IgD-negative memory B cell (primary cell): ENCODE results near the gene STK10. TPM values are rescaled to one million over a fixed set of nuclear protein-coding genes. Genes with fewer than 3 reads are reported as not detected.
A peak's percentile ranks its signal among the peaks of the same experiment; 100 is the strongest.

Experiments
- H3K27ac Mint-ChIP-seq, 3 donors: one replicate each; pipeline ENCODE4 v1.8.0; 2020 to 2022; ENCODE audit warnings: mild to moderate bottlenecking in 3 of 3, mixed read lengths in 3 of 3, moderate library complexity in 1 of 3
- H3K27me3 Mint-ChIP-seq: one replicate; pipeline ENCODE4 v1.8.0; 2021; ENCODE audit warnings: mixed read lengths
- H3K36me3 Mint-ChIP-seq: one replicate; pipeline ENCODE4 v1.8.0; 2020; ENCODE audit warnings: mild to moderate bottlenecking, mixed read lengths
- H3K4me1 Mint-ChIP-seq, 3 donors: one replicate each; pipeline ENCODE4 v1.8.0; 2020 to 2022; ENCODE audit warnings: mixed read lengths in 3 of 3, mild to moderate bottlenecking in 1 of 3
- H3K4me3 Mint-ChIP-seq, 4 donors: one replicate each; pipeline ENCODE4 v1.8.0; 2020 to 2022; ENCODE audit warnings: mild to moderate bottlenecking in 4 of 4, mixed read lengths in 4 of 4, moderate library complexity in 3 of 4
- H3K9me3 Mint-ChIP-seq, 3 donors: one replicate each; pipeline ENCODE4 v1.8.0; 2020 to 2021; ENCODE audit warnings: mixed read lengths in 3 of 3, mild to moderate bottlenecking in 1 of 3
- polyA plus RNA-seq: library from polyadenylated mRNA; unstranded; fragments of 300-500 nt; fragmentation: Illumina TruSeq; gene quantifications from one replicate; pipeline ENCODE4 v1.2.3, GENCODE V29; 2021

STK10 gene
- polyA plus RNA-seq, 1 donor from 2014 or later: 87.9 TPM

DNA sequence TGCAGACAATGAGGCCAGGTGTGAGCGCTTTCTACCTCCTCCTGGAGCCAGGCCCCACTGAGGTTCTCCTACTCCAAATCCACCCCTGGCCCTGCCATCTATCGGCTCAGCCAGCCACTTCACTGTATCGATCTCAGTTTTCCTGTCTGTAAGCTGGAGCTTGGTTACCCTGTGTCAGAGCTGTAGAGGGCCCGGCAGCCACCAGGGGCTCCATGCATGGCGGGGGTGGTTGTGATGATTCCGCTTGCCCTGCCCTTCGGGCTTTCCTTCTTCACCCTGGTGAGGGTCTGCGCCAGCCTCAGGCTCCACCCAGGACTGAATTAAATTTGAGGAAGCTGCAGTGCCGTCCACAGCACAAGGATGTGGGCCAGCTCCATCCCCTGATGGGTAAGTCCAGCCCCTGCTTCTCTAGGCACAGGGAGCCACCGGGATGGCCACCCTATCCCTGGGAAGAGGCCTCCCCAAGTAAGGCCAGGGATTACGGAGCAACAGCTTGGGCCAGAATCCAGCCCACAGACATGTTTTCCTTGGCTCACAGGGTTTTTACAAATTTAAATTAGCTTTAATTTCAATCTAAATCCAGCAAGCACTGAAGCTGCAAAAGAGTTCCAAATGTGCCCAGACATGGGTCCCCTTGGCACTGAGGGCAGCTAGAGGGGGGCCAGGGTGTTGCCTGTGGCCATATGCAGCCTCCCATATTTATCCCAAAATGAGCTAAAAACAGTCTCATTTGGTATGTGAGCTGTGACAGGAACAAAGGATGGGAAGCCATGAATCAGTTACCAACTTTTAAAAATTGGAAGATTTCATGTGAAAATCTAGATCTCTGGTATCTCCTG lies 92.4 kb downstream of the STK10 start:
- Mint-ChIP-seq H3K4me3 (no peak overlapping the region), H3K9me3 (peaks cover 0 to 2% (median 0%) of the 10 kb centered on the region in 3 donors), H3K36me3 (peaks cover 5% of the 10 kb centered on the region), H3K4me1 (peaks cover 0 to 3% (median 0%) of the 10 kb centered on the region in 3 donors), H3K27me3 (no peaks in the 10 kb centered on the region), H3K27ac (no peak overlapping the region)

DNA sequence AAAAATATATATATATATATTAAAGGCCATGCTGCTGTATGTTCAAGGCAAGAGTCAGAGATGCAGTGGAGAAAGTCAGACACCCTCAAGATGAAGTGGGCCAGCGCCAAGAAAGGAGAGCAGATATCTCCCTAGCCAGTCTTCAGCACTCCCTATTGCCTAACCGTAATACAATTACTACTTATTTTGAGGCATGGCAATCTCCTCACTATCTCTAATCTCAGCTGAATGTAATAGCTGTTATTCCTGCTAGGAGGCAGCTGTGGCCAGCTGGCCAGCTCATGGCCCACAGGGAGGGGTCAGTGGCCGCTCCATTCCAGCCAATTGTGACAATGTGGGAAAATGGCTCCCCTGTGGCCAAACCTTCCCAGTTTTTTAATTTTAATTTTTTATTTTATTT lies 94.1 kb downstream of the STK10 start:
- Mint-ChIP-seq H3K27me3 (no peaks in the 10 kb centered on the region), H3K4me3 (no peak overlapping the region), H3K9me3 (peaks cover 0 to 2% (median 0%) of the 10 kb centered on the region in 3 donors), H3K36me3 (peaks cover 7% of the 10 kb centered on the region), H3K27ac (no peak overlapping the region), H3K4me1 (peaks cover 0 to 2% (median 1%) of the 10 kb centered on the region in 3 donors)

DNA sequence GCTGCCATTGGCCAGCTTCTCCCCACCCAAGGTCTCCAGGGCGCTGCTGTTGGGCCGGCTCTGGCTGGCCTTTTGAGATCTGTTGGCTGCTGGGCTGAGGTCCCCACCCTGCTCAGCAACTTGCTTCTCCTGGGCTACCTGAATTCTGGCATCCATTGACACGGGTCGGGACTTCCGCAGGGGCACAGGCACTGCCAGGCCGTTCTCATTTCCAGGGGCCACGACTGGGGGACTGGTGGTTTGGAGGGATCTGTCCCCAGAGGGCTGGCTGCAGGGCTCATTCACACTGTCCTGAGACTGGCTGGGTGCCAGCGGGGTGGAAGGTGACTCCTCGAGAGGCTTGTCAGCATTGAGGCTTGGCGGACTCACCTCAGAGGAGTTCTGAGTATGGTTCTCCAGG lies 94.5 kb downstream of the STK10 start:
- Mint-ChIP-seq H3K27ac (no peak overlapping the region), H3K4me1 (peaks cover 0 to 1% (median 0%) of the 10 kb centered on the region in 3 donors), H3K4me3 (no peak overlapping the region), H3K27me3 (no peaks in the 10 kb centered on the region), H3K9me3 (no peaks in the 10 kb centered on the region), H3K36me3 (peaks cover 7% of the 10 kb centered on the region)

DNA sequence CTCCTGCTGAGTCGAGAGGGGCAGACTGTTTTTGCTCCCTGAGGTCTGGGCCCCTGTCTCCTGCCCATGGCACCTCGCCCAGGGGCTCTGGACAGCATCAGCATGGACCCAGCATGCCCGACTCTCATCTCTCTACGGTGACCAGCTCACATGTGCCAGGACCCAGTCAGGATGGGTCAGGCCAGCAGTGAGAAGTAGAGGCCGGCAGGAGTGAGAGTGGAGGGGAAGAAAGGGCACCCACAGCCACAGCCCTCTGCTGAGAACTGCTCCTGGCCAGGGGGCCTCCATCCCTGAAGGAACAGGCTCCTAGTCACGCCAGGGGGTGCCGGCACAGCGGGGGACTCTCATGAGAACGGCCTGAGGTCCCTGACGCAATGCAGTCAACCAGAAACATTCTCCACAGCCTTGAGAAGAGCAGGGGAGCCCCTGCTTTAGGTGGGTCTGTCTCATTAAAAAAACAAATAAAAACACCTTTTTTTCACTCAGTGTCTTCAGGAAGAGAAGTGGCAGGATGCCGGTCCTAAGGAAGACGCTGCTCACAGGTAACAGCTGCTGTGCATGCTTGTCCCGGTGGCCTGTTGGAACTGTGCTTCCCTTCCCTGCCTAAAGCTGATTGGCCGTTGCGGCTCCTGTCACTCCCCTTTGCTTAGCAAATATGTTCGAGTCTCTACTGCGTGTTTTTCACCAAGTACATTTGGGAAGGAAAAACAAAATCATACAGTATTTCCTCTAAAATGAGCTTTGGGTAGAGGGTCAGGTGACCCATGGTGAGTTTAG lies 95.9 kb downstream of the STK10 start:
- H3K4me1 Mint-ChIP-seq: peaks cover 0 to 1% (median 0%) of the 10 kb centered on the region in 3 donors
- no peak overlapping the region for H3K4me3 Mint-ChIP-seq
- H3K9me3 Mint-ChIP-seq: no peaks in the 10 kb centered on the region
- H3K36me3 Mint-ChIP-seq: peaks cover 2% of the 10 kb centered on the region
- no peaks in the 10 kb centered on the region for H3K27me3 Mint-ChIP-seq
- H3K27ac Mint-ChIP-seq: no peak overlapping the region

DNA sequence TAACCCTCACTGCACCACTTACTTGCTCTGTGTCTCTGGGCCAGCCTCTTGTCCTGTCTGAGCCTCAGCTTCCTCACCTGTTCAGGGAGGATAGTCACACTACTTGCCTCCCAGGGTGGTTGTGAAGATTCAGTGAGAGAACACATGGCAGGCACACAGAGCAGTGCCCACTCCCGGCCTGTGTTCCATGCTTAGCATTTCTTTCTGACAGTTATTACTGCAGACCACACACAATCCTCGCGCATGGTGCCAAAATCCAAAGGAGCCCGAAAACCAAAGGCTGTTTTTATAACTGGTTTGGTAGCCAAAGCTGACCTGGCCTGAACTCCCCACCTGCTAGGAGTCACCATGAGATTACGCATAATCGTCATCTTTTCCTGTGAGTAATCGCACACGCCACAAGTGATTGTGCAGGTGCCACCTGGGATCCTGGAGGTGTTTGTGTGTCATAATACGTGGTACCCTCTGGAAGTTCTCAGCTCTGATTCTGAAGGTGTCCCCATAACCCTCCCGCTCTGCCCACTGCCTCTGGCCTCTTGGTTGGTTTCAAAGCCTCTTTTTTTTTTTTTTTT lies 97.0 kb downstream of the STK10 start:
- peaks cover 2% of the 10 kb centered on the region for H3K36me3 Mint-ChIP-seq
- no peaks in the 10 kb centered on the region for H3K9me3 Mint-ChIP-seq
- H3K4me3 Mint-ChIP-seq: no peak overlapping the region
- peak overlapping the region in 1 of 3 donors; percentile 10 for H3K27ac Mint-ChIP-seq
- no peaks in the 10 kb centered on the region for H3K27me3 Mint-ChIP-seq
- H3K4me1 Mint-ChIP-seq: peaks cover 0 to 1% (median 0%) of the 10 kb centered on the region in 3 donors

DNA sequence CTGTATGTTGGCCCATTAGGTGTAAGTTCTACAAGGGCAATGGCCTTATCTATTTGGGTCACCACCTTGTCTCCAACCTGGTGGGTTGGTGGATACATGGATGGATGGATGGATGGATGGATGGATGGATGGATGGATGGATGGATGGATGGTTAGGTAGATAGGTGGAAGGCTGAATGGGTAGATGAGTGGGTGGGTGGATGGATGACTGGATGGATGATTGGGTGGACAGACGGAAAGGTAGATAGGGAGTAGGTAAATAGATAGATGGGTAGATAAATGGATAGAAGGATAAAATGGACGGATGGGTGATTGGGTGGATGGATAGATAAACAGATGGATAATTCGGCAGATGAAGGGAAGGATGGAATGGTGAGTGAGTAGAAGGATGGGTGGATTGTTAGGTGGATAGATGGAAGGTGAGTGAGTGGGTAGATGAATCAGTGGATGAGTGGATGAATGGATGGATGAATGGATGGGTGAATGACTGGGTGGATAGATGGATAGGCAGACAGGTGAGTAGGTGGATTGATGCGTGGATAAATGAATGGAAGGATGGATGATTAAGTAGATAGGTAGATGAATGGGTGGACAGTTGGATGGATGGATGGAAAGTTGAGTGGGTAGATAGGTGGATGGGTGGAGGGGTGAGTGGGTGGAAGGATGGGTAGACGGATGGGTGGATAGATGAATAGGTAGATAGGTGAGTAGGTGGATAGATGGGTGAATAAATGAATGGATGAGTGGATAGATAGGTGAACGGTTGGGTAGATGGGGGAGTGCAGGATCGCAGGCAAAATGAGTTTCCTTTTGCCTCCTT lies 98.5 kb downstream of the STK10 start:
- Mint-ChIP-seq H3K4me3 (no peak overlapping the region), H3K9me3 (no peaks in the 10 kb centered on the region)

DNA sequence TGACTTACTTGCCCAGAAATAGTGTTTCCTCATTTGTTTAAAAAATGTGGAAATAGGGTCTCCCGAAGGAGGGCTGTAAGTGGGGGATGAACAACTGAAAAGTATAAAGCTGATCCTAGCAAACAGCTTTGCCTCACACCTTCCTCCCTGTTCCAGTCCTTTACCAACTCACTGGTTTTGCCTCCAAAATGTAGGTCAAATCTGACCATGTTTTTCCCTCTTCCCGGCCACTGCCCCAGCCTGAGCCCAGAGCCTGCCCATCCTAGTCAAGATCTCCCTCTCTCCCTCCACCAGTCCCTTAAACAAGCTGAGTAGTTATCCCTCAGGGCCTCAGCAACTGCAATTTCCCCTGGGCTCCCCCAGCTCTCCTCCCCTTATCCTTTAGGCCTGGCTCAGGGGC lies 99.2 kb downstream of the STK10 start:
- H3K27me3 Mint-ChIP-seq: no peaks in the 10 kb centered on the region
- H3K4me3 Mint-ChIP-seq: no peak overlapping the region
- H3K27ac Mint-ChIP-seq: peak overlapping the region in 1 of 3 donors; percentile 67
- H3K4me1 Mint-ChIP-seq: peaks cover 0 to 1% (median 0%) of the 10 kb centered on the region in 3 donors
- no peaks in the 10 kb centered on the region for H3K9me3 Mint-ChIP-seq
- H3K36me3 Mint-ChIP-seq: peaks cover 4% of the 10 kb centered on the region

More for the DNA sequence above, 98.5 kb downstream of the STK10 start:
- Mint-ChIP-seq H3K36me3 (peaks cover 2% of the 10 kb centered on the region), H3K27me3 (no peaks in the 10 kb centered on the region), H3K4me1 (peaks cover 0 to 1% (median 0%) of the 10 kb centered on the region in 3 donors), H3K27ac (peak overlapping the region in 1 of 3 donors; percentile 67)

DNA sequence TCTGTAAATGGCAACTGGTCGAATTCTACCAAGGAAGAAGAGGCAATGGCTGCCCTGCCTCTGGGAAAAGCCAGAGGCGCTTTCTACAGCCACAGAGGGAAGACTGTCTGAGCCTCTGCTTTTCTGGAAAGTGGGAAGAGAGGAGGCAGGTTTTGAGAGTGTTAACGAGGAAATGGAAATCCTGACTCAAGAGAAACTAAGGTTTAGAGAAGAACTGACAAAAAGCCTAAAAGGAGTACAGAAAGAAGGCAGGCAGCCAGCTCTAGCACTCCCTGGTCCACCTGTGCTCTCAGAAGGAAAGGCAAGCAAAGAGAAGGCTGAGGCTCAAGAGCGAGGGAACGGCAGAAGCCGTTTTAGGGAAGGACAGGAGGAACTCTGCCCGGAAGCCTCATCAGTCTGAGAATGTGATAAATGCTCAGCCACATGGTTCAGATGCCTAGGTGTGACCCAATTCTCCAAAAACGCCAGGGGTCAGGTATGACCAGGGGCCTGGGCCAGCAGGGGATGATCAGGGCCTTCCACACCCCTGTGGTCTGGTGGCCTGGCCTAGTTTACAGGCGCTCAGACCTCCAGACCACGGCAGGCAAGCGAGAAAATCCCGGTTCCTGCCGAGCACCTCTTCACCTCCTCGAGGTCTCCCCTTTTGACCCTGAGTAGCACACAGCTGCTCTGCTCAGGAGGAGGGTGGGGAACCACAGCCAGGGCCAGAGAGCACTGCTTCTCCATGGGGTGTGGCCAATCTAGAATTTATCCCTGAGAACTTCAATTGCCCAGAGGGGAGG lies 101.6 kb downstream of the STK10 start:
- Mint-ChIP-seq H3K27ac (peak overlapping the region in 1 of 3 donors; percentile 23), H3K27me3 (no peaks in the 10 kb centered on the region), H3K4me3 (no peak overlapping the region), H3K4me1 (peaks cover 0 to 1% (median 0%) of the 10 kb centered on the region in 3 donors), H3K9me3 (no peaks in the 10 kb centered on the region), H3K36me3 (peaks cover 4% of the 10 kb centered on the region)

DNA sequence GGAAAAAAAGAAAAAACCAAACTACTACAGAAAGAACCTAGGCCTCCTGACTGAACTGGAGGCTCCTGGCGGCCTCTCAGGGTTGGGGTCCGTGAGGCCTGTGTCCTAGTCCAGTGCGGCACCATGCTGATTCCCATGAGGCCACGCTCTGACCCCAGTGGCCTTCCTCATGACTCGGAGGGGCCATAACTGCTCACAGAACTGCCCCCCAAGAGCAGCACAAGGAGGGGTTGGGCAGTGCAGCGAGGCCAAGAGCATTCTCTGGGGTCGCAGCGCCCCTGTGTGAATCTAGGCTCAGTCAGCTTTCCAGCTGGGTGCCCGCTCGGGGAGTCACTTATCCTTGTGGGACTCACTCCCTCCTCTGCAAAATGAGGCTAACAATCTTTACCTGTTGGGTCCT lies 102.3 kb downstream of the STK10 start:
- peak overlapping the region in 1 of 4 donors; percentile 73 for H3K4me3 Mint-ChIP-seq
- peak overlapping the region in 1 of 3 donors; percentile 9 for H3K27ac Mint-ChIP-seq
- no peaks in the 10 kb centered on the region for H3K27me3 Mint-ChIP-seq
- peaks cover 0 to 1% (median 0%) of the 10 kb centered on the region in 3 donors for H3K4me1 Mint-ChIP-seq
- peaks cover 4% of the 10 kb centered on the region for H3K36me3 Mint-ChIP-seq
- H3K9me3 Mint-ChIP-seq: no peaks in the 10 kb centered on the region

DNA sequence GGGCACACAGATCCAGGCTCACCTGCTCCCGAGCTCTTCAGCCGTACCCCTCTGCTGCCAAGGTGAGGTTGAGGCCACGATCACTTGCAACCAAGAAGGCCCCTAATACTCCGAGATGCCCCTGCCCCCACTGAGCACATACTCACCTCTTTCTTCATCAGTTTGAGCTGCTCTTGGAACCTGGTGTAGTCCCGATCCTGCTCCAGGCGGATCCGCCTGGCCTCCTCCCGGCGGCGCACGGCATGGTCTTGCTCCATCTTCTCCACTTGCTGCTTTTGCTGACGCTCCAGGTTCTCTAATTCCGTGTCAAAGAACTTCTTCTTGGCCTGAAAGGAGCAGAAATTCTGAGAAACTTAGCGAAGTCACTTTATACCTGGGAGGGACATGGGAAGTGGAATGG lies 105.8 kb downstream of the STK10 start:
- no peaks in the 10 kb centered on the region for H3K4me1 Mint-ChIP-seq
- H3K27ac Mint-ChIP-seq: peak overlapping the region in 2 of 3 donors; percentile 31 to 91
- no peaks in the 10 kb centered on the region for H3K9me3 Mint-ChIP-seq
- H3K4me3 Mint-ChIP-seq: peak overlapping the region in 1 of 4 donors; percentile 68
- no peaks in the 10 kb centered on the region for H3K27me3 Mint-ChIP-seq
- peaks cover 8% of the 10 kb centered on the region for H3K36me3 Mint-ChIP-seq

DNA sequence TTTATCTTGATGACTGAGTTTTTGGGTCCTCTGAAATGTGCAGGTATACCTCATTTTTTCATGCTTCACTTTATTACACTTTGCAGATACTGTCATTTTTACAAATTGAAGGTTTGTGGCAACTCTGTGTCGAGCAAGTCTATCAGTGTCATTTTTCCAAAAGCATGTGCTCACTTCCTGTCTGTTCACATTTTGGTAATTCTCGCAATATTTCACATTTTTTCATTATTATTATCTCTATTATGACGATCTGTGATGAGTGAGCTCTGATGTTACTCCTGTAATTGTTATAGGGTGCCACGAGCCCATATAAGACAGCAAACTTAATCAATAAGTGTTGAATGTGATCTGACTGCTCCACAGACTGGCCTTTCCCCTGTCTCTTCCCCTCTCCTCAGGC lies 108.1 kb downstream of the STK10 start:
- peaks cover 0 to 2% (median 0%) of the 10 kb centered on the region in 3 donors for H3K4me1 Mint-ChIP-seq

DNA sequence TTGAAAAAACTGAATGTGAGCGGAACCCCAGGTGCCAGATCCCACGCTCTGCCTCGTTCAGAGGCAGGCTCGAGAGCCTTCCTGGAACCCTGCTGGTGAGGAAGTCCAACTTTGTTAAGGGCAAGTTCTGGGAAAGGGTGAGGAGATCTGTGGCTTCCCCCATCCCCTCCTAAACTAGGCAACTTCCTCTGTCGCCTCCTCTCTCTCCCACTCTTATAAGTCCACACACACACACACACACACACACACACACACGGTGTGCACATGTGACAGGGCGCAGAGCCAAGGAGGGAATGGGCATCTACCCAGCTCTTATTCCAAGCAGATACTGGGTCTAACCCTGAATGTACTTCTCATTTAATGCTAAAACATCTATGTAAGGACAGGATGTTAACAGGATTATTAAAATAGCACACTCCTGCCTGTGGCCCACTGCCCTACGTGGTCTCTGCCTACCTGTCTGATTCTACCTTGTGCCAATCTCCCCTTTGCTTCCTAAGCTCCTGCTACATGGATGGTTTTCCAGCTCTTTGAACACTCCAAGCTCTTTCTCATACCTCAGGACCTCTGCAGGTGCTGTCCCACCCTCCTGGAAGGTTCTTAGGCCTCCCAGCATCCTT lies 109.2 kb downstream of the STK10 start:
- Mint-ChIP-seq H3K36me3 (peaks cover 8% of the 10 kb centered on the region), H3K4me3 (no peak overlapping the region), H3K27me3 (no peaks in the 10 kb centered on the region), H3K27ac (peak overlapping the region in 1 of 3 donors; percentile 79), H3K9me3 (no peaks in the 10 kb centered on the region), H3K4me1 (peaks cover 0 to 2% (median 0%) of the 10 kb centered on the region in 3 donors)

More for the DNA sequence above, 108.1 kb downstream of the STK10 start:
- Mint-ChIP-seq H3K9me3 (no peaks in the 10 kb centered on the region), H3K27me3 (no peaks in the 10 kb centered on the region), H3K27ac (peak overlapping the region in 2 of 3 donors; percentile 10 to 43), H3K36me3 (peaks cover 10% of the 10 kb centered on the region), H3K4me3 (no peak overlapping the region)

DNA sequence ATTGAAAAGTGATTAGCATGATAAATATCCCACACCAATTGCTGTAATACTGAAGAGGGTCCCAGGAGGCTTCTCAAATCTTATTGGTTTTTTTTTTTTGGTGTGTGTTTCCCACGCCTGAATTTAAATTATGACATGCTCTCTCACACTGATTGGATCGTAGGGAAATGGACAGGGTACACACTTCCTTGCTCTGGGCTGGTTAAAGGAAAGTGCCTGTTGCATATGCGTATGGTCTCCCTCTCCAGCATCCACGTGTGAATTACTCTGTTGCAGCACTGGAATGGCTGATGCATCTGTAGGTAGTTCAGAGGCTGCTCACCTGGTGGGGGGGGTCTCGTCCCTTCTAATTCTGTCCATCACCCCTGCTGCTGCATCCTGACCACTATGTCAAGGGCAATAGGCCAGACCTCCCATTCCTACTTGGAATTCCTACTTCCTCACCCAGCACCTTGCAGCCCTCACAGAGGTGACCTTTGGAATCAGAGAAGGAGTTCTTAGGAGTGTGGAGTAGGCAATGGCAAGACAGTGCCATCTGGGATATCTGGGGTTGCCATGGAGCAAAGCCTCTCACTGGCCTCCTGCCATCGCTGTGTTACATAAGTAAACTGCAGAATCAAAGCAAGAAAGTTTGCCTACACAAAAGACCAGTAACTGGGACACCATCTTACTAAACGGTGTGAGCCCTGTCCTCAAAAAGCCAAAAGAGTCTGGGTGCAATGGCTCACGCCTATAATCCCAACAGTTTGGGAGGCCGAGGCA lies 110.2 kb downstream of the STK10 start:
- Mint-ChIP-seq H3K4me3 (peak overlapping the region in 1 of 4 donors; percentile 14), H3K4me1 (peaks cover 0 to 2% (median 0%) of the 10 kb centered on the region in 3 donors)

More for the DNA sequence above, 110.2 kb downstream of the STK10 start:
- H3K36me3 Mint-ChIP-seq: peaks cover 8% of the 10 kb centered on the region
- H3K27me3 Mint-ChIP-seq: no peaks in the 10 kb centered on the region
- H3K27ac Mint-ChIP-seq: peak overlapping the region in 1 of 3 donors; percentile 31
- no peaks in the 10 kb centered on the region for H3K9me3 Mint-ChIP-seq
